Testis (tissue), 3 donors: ENCODE measurements around the gene TMPRSS13. TPM values are rescaled to one million over a fixed set of nuclear protein-coding genes. Genes with fewer than 3 reads are reported as not detected.

Source experiments
- DNase-seq: peaks from one replicate; pipeline ENCODE4 v3.0.0-alpha.2; 2019
- H3K27ac ChIP-seq, 2 donors: fragments of 200-600 bp; sonication (generic); one replicate each; pipeline ENCODE4 v1.5.1; 2019
- H3K27me3 ChIP-seq: fragments of 200-600 bp; sonication (generic); one replicate; pipeline ENCODE4 v1.5.1; 2019
- H3K36me3 ChIP-seq: fragments of 200-600 bp; sonication (generic); one replicate; pipeline ENCODE4 v1.5.1; 2017; ENCODE audit warnings: low read depth; ENCODE audit errors: missing control alignments
- H3K4me1 ChIP-seq: fragments of 200-600 bp; sonication (generic); one replicate; pipeline ENCODE4 v1.5.1; 2019
- H3K4me3 ChIP-seq, 2 donors: fragments of 200-600 bp; sonication (generic); one replicate each; pipeline ENCODE4 v1.5.1; 2017 to 2019
- H3K9me3 ChIP-seq: fragments of 200-600 bp; sonication (generic); one replicate; pipeline ENCODE4 v1.5.1; 2017
- CTCF ChIP-seq, 3 experiments: fragments of 450-650 bp in 2 of 3; fragments of 200-600 bp in 1 of 3; sonication (generic) in 1 of 3; IDR thresholded peaks; one replicate each; pipeline ENCODE4 v1.5.1; 2016 to 2019; ENCODE audit warnings: antibody characterized with exemption in 3 of 3, mild to moderate bottlenecking in 2 of 3, moderate library complexity in 1 of 3
- POLR2A ChIP-seq: fragments of 450-650 bp; IDR thresholded peaks from one replicate; pipeline ENCODE4 v1.6.1; 2017; ENCODE audit warnings: antibody characterized with exemption, mild to moderate bottlenecking, moderate library complexity
- WGBS, 2 donors: methylation state at CpG; one replicate each; pipeline ENCODE4 v1.1.5; 2018; 5-methylcytosine and 5-hydroxymethylcytosine counted together
- intact Hi-C: fragments of 100-400 bp; cut with DNase I; formaldehyde crosslinking; loops from one replicate; pipeline ENCODE4 v1.15.1; 2023; ENCODE audit warnings: low total_unique reads
- polyA plus RNA-seq: library from polyadenylated mRNA; stranded (reverse); fragments of 350-450 nt; fragmentation: Illumina TruSeq; extraction: RNeasy Lipid Tissue Mini Kit (QIAGEN cat#74804); gene quantifications from one replicate; pipeline ENCODE4 v1.2.3, GENCODE V29; 2014; ENCODE audit warnings: low read depth, low replicate concordance; ENCODE audit not compliant: insufficient read depth
- total RNA-seq, 2 donors: library from RNA; depleted of rRNA; stranded (reverse); fragments of >200 nt; gene quantifications; one replicate each; pipeline ENCODE4 v1.2.3, GENCODE V29; 2016

The TMPRSS13 gene
- total and polyA plus RNA-seq, 3 donors from 2014 or later = 0.74 to 0.91 (median 0.87) TPM

- intact Hi-C loops = no loop called here
- TF ChIP-seq CTCF (IDR thresholded peaks at IDR 0.05) (no peak), POLR2A (no peak)
Observed at GRCh38 chr11:117885777-117886176, 43.4 kb downstream of the TMPRSS13 start.

GRCh38 chr11:117884994-117885393 is 44.2 kb downstream of the TMPRSS13 start:
- TF ChIP-seq CTCF (IDR thresholded peaks at IDR 0.05) = no peak
- no peak for TF ChIP-seq POLR2A
- Histone ChIP-seq H3K27me3 (no peaks in the 10 kb centered on the region), H3K4me3 (no peak overlapping the region), H3K36me3 (no peaks in the 10 kb centered on the region), H3K27ac (peak overlapping the region; percentile 56 to 78), H3K4me1 (peaks cover 34% of the 10 kb centered on the region), H3K9me3 (no peaks in the 10 kb centered on the region)
- WGBS, 2 donors = 48 to 49% methylated on average over 7 of the region's 7 CpGs
- DNase-seq = peak; percentile 61
- intact Hi-C loops = no loop called here

More at GRCh38 chr11:117885777-117886176, 43.4 kb downstream of the TMPRSS13 start:
- DNase-seq = peak; percentile 89
- Histone ChIP-seq H3K27ac (peak overlapping the region; percentile 56 to 78), H3K36me3 (no peaks in the 10 kb centered on the region), H3K27me3 (no peaks in the 10 kb centered on the region), H3K4me3 (no peak overlapping the region), H3K9me3 (no peaks in the 10 kb centered on the region), H3K4me1 (peaks cover 34% of the 10 kb centered on the region)
- WGBS, 2 donors = 24 to 51% methylated on average over 11 of the region's 11 CpGs

- no peak for TF ChIP-seq CTCF (IDR thresholded peaks at IDR 0.05)
- TF ChIP-seq POLR2A = no peak
- Histone ChIP-seq H3K9me3 (no peaks in the 10 kb centered on the region), H3K27ac (no peak overlapping the region), H3K4me3 (no peak overlapping the region), H3K4me1 (peaks cover 26% of the 10 kb centered on the region), H3K36me3 (no peaks in the 10 kb centered on the region), H3K27me3 (no peaks in the 10 kb centered on the region)
- WGBS, 2 donors = 88 to 93% methylated on average over 3 of the region's 3 CpGs
- DNase-seq = peak; percentile 10
- intact Hi-C loops = no loop called here
Observed at GRCh38 chr11:117883063-117883462, 46.1 kb downstream of the TMPRSS13 start.

DNA sequence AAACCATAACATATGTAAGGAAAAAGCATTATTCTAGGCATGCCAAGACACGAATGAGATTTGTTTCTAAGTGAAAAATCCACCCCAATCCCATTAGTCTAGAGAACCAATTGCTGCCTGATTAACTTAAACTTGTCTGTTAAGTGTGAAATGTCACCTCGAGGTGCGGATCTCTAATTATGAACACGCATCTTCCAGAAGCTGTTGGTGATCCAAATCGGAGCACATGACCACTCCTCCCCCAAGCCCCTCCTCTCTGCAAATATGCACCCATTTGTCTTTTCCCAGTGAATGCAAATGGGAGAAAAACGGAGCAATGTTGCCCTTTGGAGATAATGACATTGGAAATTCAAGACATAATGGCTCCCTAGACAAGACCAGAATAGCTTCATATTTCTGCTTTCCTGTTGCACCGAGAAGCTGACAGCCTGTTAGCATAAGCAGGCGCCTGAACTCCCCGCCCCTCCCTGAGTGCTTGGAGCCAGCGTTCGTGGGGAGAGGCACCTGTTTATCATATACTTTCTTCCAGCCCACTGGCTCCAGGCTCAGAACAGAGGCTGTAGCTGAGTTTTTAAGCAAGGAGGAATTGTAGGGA is 46.8 kb downstream of the TMPRSS13 start:
- 70% methylated on average over 11 of the region's 11 CpGs for WGBS, 2 donors

More for the DNA sequence above, 46.8 kb downstream of the TMPRSS13 start:
- no peaks in the 10 kb centered on the region for H3K36me3 ChIP-seq
- no peaks in the 10 kb centered on the region for H3K9me3 ChIP-seq
- no peak overlapping the region for H3K4me3 ChIP-seq
- H3K4me1 ChIP-seq = peaks cover 27% of the 10 kb centered on the region
- H3K27me3 ChIP-seq = no peaks in the 10 kb centered on the region
- DNase-seq = no peak
- no peak overlapping the region for H3K27ac ChIP-seq
- intact Hi-C loops = no loop called here
- no peak for TF ChIP-seq CTCF (IDR thresholded peaks at IDR 0.05)
- TF ChIP-seq POLR2A = no peak
